Measurements from ENCODE around the gene CDX1.

- TF ChIP-seq GABPA (IDR thresholded peaks at IDR 0.05; ENCODE audit: low read depth) (no peak), CTCF (IDR thresholded peaks at IDR 0.05; ENCODE audit: insufficient read depth, low read length) (no peak), POLR2AphosphoS5 (IDR thresholded peaks at IDR 0.05; ENCODE audit: low read depth) (no peak), REST (IDR thresholded peaks at IDR 0.05; ENCODE audit: insufficient replicate concordance, low read depth) (no peak)
Observed at GRCh38 chr5:150166037-150166649, 435 bp upstream of the CDX1 start.

Data from HL-60 (cell line).